ENCODE results near the gene PTPRD. TPM values are rescaled to one million over a fixed set of nuclear protein-coding genes. Genes with fewer than 3 reads are reported as not detected.

PTPRD gene
- total RNA-seq, 1 donor = 11.5 TPM

DNA sequence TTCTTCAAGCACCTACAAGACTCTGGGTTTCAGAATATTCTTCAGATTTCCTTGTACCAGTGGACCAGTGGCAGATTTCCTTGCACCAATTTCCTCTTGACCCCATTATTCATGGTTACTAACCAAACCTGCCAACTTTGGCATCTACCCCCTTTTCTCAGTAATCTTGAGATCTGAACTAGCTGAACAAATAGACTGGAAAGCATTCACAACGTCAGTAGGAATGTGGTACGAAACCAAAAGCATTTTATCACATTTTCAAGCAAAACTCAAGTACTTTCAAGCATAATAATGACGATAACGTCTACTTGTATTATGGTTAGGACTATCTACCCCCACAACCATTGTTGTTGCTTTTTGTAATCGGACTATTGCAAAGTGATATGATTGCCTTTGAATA is 1217.3 kb downstream of the PTPRD start:
- TF ChIP-seq, protein P1, sequence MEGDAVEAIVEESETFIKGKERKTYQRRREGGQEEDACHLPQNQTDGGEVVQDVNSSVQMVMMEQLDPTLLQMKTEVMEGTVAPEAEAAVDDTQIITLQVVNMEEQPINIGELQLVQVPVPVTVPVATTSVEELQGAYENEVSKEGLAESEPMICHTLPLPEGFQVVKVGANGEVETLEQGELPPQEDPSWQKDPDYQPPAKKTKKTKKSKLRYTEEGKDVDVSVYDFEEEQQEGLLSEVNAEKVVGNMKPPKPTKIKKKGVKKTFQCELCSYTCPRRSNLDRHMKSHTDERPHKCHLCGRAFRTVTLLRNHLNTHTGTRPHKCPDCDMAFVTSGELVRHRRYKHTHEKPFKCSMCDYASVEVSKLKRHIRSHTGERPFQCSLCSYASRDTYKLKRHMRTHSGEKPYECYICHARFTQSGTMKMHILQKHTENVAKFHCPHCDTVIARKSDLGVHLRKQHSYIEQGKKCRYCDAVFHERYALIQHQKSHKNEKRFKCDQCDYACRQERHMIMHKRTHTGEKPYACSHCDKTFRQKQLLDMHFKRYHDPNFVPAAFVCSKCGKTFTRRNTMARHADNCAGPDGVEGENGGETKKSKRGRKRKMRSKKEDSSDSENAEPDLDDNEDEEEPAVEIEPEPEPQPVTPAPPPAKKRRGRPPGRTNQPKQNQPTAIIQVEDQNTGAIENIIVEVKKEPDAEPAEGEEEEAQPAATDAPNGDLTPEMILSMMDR (IDR thresholded peaks at IDR 0.05; ENCODE audit: insufficient read depth, low read length) = no peak
- no peak overlapping the region for H3K4me3 ChIP-seq (ENCODE audit: low read depth, low read length)
- no peak for DNase-seq (ENCODE audit: low read depth)

GRCh38 chr9:9392755-9393154 is 1220.0 kb downstream of the PTPRD start:
- DNase-seq (ENCODE audit: low read depth) = no peak
- TF ChIP-seq, protein P1 (IDR thresholded peaks at IDR 0.05; ENCODE audit: insufficient read depth, low read length) = no peak
- no peak overlapping the region for H3K4me3 ChIP-seq (ENCODE audit: low read depth, low read length)

GRCh38 chr9:9389904-9390303 is 1222.9 kb downstream of the PTPRD start:
- no peak for DNase-seq (ENCODE audit: low read depth)
- TF ChIP-seq, protein P1 (IDR thresholded peaks at IDR 0.05; ENCODE audit: insufficient read depth, low read length) = no peak

GRCh38 chr9:9387511-9388115 is 1225.2 kb downstream of the PTPRD start:
- TF ChIP-seq, protein P1 (IDR thresholded peaks at IDR 0.05; ENCODE audit: insufficient read depth, low read length) = no peak
- H3K4me3 ChIP-seq (ENCODE audit: low read depth, low read length) = no peak overlapping the region
- DNase-seq (ENCODE audit: low read depth) = no peak

More at GRCh38 chr9:9389904-9390303, 1222.9 kb downstream of the PTPRD start:
- no peak overlapping the region for H3K4me3 ChIP-seq (ENCODE audit: low read depth, low read length)

GRCh38 chr9:9362332-9362731 is 1250.5 kb downstream of the PTPRD start:
- no peak overlapping the region for H3K4me3 ChIP-seq (ENCODE audit: low read depth, low read length)
- DNase-seq (ENCODE audit: low read depth) = no peak
- TF ChIP-seq, protein P1 (IDR thresholded peaks at IDR 0.05; ENCODE audit: insufficient read depth, low read length) = no peak

GRCh38 chr9:9352877-9353481 is 1259.8 kb downstream of the PTPRD start:
- DNase-seq (ENCODE audit: low read depth) = peak; percentile 1
- H3K4me3 ChIP-seq (ENCODE audit: low read depth, low read length) = no peak overlapping the region
- TF ChIP-seq, protein P1 (IDR thresholded peaks at IDR 0.05; ENCODE audit: insufficient read depth, low read length) = peak; percentile 48
